Tibial nerve (tissue), 4 donors: ENCODE measurements around the gene VWA2. TPM values are rescaled to one million over a fixed set of nuclear protein-coding genes. Genes with fewer than 3 reads are reported as not detected.

Source experiments
- DNase-seq, 2 donors: peaks; one replicate each; pipeline ENCODE4 v3.0.0-alpha.2; 2019; ENCODE audit warnings: low spot score in 2 of 2
- H3K27ac ChIP-seq, 4 donors: fragments of 200-600 bp; sonication (generic) in 3 of 4; one replicate each; pipeline ENCODE4 v1.5.1; 2017 to 2019; ENCODE audit warnings: mild to moderate bottlenecking in 1 of 4
- H3K27me3 ChIP-seq, 2 donors: fragments of 200-600 bp; sonication (generic) in 1 of 2; one replicate each; pipeline versions ENCODE4 v1.5.1 to v1.6.0; 2017 to 2019
- H3K36me3 ChIP-seq, 3 donors: fragments of 200-600 bp; sonication (generic); one replicate each; pipeline ENCODE4 v1.5.1; 2018 to 2019
- H3K4me1 ChIP-seq, 4 donors: fragments of 200-600 bp; sonication (generic) in 3 of 4; one replicate each; pipeline ENCODE4 v1.5.1; 2017 to 2019
- H3K4me3 ChIP-seq, 4 donors: fragments of 200-600 bp; sonication (generic) in 3 of 4; one replicate each; pipeline ENCODE4 v1.5.1; 2017 to 2019; ENCODE audit warnings: mild to moderate bottlenecking in 1 of 4, moderate library complexity in 1 of 4
- H3K9me3 ChIP-seq, 4 donors: fragments of 200-600 bp; sonication (generic) in 3 of 4; one replicate each; pipeline ENCODE4 v1.5.1; 2017 to 2019
- CTCF ChIP-seq, 5 experiments: fragments of 200-600 bp in 3 of 5; fragments of 450-650 bp in 2 of 5; sonication (generic) in 3 of 5; IDR thresholded peaks; one replicate each; pipeline ENCODE4 v1.5.1; 2016 to 2019; ENCODE audit warnings: antibody characterized with exemption in 5 of 5, mild to moderate bottlenecking in 3 of 5, moderate library complexity in 2 of 5
- EP300 ChIP-seq, 2 donors: sonication (generic); formaldehyde crosslinking; IDR thresholded peaks; one replicate each; pipeline ENCODE4 v1.6.1; 2017; ENCODE audit warnings: antibody characterized with exemption in 2 of 2, mild to moderate bottlenecking in 1 of 2
- POLR2A ChIP-seq, 2 donors: fragments of 450-650 bp; IDR thresholded peaks; one replicate each; pipeline ENCODE4 v1.6.1; 2017; ENCODE audit warnings: antibody characterized with exemption in 2 of 2, mild to moderate bottlenecking in 2 of 2, moderate library complexity in 2 of 2
- WGBS, 2 donors: methylation state at CpG; one replicate each; pipeline ENCODE4 v1.1.5; 2018; 5-methylcytosine and 5-hydroxymethylcytosine counted together
- total RNA-seq, 4 donors: library from RNA; depleted of rRNA; stranded (reverse); fragments of >200 nt; gene quantifications; one replicate each; pipeline ENCODE4 v1.1.0, GENCODE V29; 2016

Gene VWA2
- total RNA-seq, 4 donors from 2014 or later = 0.22 to 1.6 (median 1.0) TPM

GRCh38 chr10:114257498-114257897, 18.4 kb downstream of the VWA2 start:
- no peak for DNase-seq
- WGBS, 2 donors = 45 to 60% methylated on average over 3 of the region's 3 CpGs
- no peak overlapping the region for H3K27ac ChIP-seq

GRCh38 chr10:114258274-114258840, 19.3 kb downstream of the VWA2 start:
- H3K27ac ChIP-seq = no peak overlapping the region
- WGBS, 2 donors = 56 to 63% methylated on average over 5 of the region's 5 CpGs
- H3K36me3 ChIP-seq = no peaks in the 10 kb centered on the region
- no peak for TF ChIP-seq CTCF (IDR thresholded peaks at IDR 0.05)
- no peak for TF ChIP-seq POLR2A (IDR thresholded peaks at IDR 0.05)
- TF ChIP-seq EP300 (IDR thresholded peaks at IDR 0.05) = no peak
- H3K27me3 ChIP-seq = no peaks in the 10 kb centered on the region
- no peak for DNase-seq
- peaks cover 0 to 22% (median 0%) of the 10 kb centered on the region in 4 donors for H3K4me1 ChIP-seq
- no peak overlapping the region for H3K4me3 ChIP-seq
- H3K9me3 ChIP-seq = no peaks in the 10 kb centered on the region

More at GRCh38 chr10:114257498-114257897, 18.4 kb downstream of the VWA2 start:
- no peaks in the 10 kb centered on the region for H3K36me3 ChIP-seq
- no peaks in the 10 kb centered on the region for H3K27me3 ChIP-seq
- no peak for TF ChIP-seq CTCF (IDR thresholded peaks at IDR 0.05)
- no peak for TF ChIP-seq EP300 (IDR thresholded peaks at IDR 0.05)
- TF ChIP-seq POLR2A (IDR thresholded peaks at IDR 0.05) = no peak
- no peak overlapping the region for H3K4me3 ChIP-seq
- H3K4me1 ChIP-seq = peaks cover 0 to 22% (median 0%) of the 10 kb centered on the region in 4 donors
- H3K9me3 ChIP-seq = no peaks in the 10 kb centered on the region

- Histone ChIP-seq H3K4me1 (peaks cover 0 to 22% (median 0%) of the 10 kb centered on the region in 4 donors), H3K4me3 (no peak overlapping the region), H3K36me3 (no peaks in the 10 kb centered on the region), H3K9me3 (no peaks in the 10 kb centered on the region), H3K27ac (no peak overlapping the region), H3K27me3 (no peaks in the 10 kb centered on the region)
- peak in 1 of 2 donors; percentile 36 for DNase-seq
- WGBS, 2 donors = 74 to 78% methylated on average over 10 of the region's 10 CpGs
- TF ChIP-seq CTCF (IDR thresholded peaks at IDR 0.05) (no peak), POLR2A (IDR thresholded peaks at IDR 0.05) (no peak), EP300 (IDR thresholded peaks at IDR 0.05) (peak in 1 of 2 donors; percentile 33)
Observed at GRCh38 chr10:114259824-114260223, 20.8 kb downstream of the VWA2 start.

GRCh38 chr10:114260366-114260765, 21.3 kb downstream of the VWA2 start:
- Histone ChIP-seq H3K27ac (no peak overlapping the region), H3K4me1 (peaks cover 0 to 22% (median 0%) of the 10 kb centered on the region in 4 donors), H3K27me3 (no peaks in the 10 kb centered on the region), H3K36me3 (no peaks in the 10 kb centered on the region), H3K9me3 (no peaks in the 10 kb centered on the region), H3K4me3 (no peak overlapping the region)
- TF ChIP-seq EP300 (IDR thresholded peaks at IDR 0.05) (no peak), CTCF (IDR thresholded peaks at IDR 0.05) (no peak), POLR2A (IDR thresholded peaks at IDR 0.05) (no peak)
- DNase-seq = no peak
- WGBS, 2 donors = 88 to 100% methylated on average over 5 of the region's 5 CpGs

- 63 to 68% methylated on average over 2 of the region's 2 CpGs for WGBS, 2 donors
- no peak overlapping the region for H3K4me3 ChIP-seq
- TF ChIP-seq EP300 (IDR thresholded peaks at IDR 0.05) (no peak), CTCF (IDR thresholded peaks at IDR 0.05) (no peak)
- no peaks in the 10 kb centered on the region for H3K9me3 ChIP-seq
- no peak overlapping the region for H3K27ac ChIP-seq
- DNase-seq = no peak
- peaks cover 0 to 22% (median 0%) of the 10 kb centered on the region in 4 donors for H3K4me1 ChIP-seq
- no peaks in the 10 kb centered on the region for H3K36me3 ChIP-seq
- no peaks in the 10 kb centered on the region for H3K27me3 ChIP-seq
Observed at GRCh38 chr10:114261076-114261475, 22.0 kb downstream of the VWA2 start.
